ENCODE data around the gene CHN2. TPM values are rescaled to one million over a fixed set of nuclear protein-coding genes. Genes with fewer than 3 reads are reported as not detected.

The CHN2 gene
- total RNA-seq, 1 donor from 2014 or later, result 8.0 TPM

DNA sequence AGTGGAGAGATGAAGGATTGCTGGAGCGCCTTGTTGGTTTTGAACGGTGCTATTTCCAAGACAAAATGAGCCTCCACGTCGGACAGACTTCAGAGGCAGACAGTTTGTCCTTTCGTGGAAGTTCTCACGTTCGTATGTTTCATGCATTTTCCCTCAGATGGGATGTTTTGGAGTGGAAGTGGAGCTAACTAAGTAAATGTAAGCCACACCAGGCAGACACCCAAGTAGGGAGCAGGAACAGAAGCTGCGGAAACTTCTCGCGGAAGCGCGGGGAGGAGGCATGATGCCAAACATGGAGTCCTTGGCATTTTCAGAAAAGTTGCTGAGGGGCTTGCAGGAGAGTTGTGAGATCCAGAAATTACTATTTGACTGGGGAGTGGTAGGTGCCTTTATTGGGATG lies 223.5 kb downstream of the CHN2 start:
- Mint-ChIP-seq H3K36me3 (no peaks in the 10 kb centered on the region), H3K27me3 (ENCODE audit: low read depth) (no peaks in the 10 kb centered on the region), H3K4me1 (no peaks in the 10 kb centered on the region), H3K27ac (no peak overlapping the region), H3K4me3 (no peak overlapping the region), H3K9me3 (no peaks in the 10 kb centered on the region)
- no peak for DNase-seq (ENCODE audit: low spot score in 2 of 2, unreplicated experiment in 2 of 2)
- TF ChIP-seq, protein P1, sequence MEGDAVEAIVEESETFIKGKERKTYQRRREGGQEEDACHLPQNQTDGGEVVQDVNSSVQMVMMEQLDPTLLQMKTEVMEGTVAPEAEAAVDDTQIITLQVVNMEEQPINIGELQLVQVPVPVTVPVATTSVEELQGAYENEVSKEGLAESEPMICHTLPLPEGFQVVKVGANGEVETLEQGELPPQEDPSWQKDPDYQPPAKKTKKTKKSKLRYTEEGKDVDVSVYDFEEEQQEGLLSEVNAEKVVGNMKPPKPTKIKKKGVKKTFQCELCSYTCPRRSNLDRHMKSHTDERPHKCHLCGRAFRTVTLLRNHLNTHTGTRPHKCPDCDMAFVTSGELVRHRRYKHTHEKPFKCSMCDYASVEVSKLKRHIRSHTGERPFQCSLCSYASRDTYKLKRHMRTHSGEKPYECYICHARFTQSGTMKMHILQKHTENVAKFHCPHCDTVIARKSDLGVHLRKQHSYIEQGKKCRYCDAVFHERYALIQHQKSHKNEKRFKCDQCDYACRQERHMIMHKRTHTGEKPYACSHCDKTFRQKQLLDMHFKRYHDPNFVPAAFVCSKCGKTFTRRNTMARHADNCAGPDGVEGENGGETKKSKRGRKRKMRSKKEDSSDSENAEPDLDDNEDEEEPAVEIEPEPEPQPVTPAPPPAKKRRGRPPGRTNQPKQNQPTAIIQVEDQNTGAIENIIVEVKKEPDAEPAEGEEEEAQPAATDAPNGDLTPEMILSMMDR (IDR thresholded peaks at IDR 0.05; ENCODE audit: unreplicated experiment), result no peak

DNA sequence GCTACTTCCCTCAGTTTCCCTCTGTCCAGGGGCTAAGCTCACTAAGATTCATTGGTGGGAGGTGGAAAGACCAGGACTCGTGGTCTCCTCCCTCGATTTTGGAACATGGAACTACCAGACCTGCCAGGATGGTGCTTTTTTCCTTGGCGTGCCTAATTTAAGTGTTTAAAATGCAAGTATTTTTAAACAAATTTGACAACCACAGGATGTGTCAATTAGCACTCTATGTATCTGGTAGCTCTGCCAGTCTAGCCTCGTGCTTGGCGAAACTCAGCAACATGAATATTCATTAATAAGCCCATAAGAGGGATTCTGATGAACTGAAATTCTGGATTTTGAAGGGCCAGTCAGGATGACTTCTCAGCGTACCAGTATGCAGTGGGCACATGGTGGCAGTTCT lies 224.1 kb downstream of the CHN2 start:
- H3K27ac Mint-ChIP-seq, result no peak overlapping the region
- no peaks in the 10 kb centered on the region for H3K36me3 Mint-ChIP-seq
- TF ChIP-seq, protein P1 (IDR thresholded peaks at IDR 0.05; ENCODE audit: unreplicated experiment), result no peak
- H3K4me1 Mint-ChIP-seq, result no peaks in the 10 kb centered on the region
- no peaks in the 10 kb centered on the region for H3K9me3 Mint-ChIP-seq
- DNase-seq (ENCODE audit: low spot score in 2 of 2, unreplicated experiment in 2 of 2), result no peak
- H3K4me3 Mint-ChIP-seq, result no peak overlapping the region
- no peaks in the 10 kb centered on the region for H3K27me3 Mint-ChIP-seq (ENCODE audit: low read depth)

DNA sequence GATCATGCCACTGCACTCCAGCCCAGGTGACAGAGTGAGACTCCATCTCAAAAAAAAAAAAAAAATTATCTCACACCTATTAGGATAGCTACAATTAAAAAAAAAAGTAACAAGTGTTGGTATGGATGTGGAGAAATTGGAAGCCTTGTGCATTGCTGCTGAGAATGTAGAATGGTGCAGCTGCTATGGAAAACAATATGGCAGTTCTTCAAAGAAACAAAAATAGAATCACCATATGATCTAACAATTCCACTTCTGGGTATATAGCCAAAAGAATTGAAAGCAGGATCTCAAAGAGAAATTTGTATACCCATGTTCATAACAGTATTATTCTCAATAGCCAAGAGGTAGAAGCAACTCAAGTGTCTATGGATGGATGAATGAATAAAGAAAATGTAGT lies 225.4 kb downstream of the CHN2 start:
- Mint-ChIP-seq H3K27ac (no peak overlapping the region), H3K36me3 (no peaks in the 10 kb centered on the region), H3K4me3 (no peak overlapping the region), H3K9me3 (no peaks in the 10 kb centered on the region), H3K27me3 (ENCODE audit: low read depth) (no peaks in the 10 kb centered on the region), H3K4me1 (no peaks in the 10 kb centered on the region)
- DNase-seq (ENCODE audit: low spot score in 2 of 2, unreplicated experiment in 2 of 2), result no peak
- TF ChIP-seq, protein P1 (IDR thresholded peaks at IDR 0.05; ENCODE audit: unreplicated experiment), result no peak

DNA sequence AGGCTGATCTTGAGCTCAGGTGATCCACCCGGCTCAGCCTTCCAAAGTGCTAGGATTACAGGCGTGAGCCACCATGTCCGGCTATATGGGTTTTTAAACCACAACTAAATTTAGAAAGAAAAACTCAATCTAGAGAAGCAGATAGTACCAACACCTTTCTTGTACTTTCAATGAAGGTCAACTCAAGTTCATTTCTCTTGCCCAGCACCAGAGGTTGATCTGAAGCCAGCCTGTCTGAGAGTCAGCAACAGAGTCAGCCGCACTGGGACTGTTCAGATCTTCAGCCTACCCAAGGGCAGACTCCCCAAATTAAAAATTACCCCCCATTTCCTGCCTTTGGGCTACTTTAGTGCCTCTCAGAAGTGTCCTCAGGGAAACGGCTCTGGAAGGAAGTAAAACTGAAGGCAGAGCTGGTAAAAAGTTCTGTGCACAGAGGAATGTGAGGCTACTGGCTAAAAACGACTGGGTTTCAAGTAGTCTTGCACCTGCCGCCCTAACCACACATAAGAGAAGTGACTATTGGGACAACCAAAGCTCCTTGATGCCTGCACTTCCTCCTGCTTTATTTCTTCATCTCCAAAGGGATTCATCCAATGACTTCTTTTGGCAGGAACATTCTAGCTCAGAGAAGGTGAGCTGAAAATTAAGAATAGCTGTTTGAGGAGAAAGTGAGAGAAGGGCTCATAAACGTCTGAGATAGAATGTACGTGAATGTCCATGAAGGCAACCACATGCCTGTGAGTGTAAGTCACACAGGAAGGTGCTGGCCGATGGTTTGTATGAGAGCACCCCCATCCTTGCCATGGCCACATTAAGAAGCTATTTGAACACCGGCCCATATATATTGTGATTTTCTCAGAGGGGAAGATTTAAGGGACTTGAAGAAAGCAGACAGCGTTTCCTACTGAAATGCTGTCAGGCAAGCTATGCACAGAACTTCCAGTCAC lies 226.7 kb downstream of the CHN2 start:
- no peaks in the 10 kb centered on the region for H3K4me1 Mint-ChIP-seq
- H3K27ac Mint-ChIP-seq, result no peak overlapping the region
- no peak overlapping the region for H3K4me3 Mint-ChIP-seq
- TF ChIP-seq, protein P1 (IDR thresholded peaks at IDR 0.05; ENCODE audit: unreplicated experiment), result no peak
- DNase-seq (ENCODE audit: low spot score in 2 of 2, unreplicated experiment in 2 of 2), result no peak
- no peaks in the 10 kb centered on the region for H3K9me3 Mint-ChIP-seq
- H3K27me3 Mint-ChIP-seq (ENCODE audit: low read depth), result no peaks in the 10 kb centered on the region
- no peaks in the 10 kb centered on the region for H3K36me3 Mint-ChIP-seq

DNA sequence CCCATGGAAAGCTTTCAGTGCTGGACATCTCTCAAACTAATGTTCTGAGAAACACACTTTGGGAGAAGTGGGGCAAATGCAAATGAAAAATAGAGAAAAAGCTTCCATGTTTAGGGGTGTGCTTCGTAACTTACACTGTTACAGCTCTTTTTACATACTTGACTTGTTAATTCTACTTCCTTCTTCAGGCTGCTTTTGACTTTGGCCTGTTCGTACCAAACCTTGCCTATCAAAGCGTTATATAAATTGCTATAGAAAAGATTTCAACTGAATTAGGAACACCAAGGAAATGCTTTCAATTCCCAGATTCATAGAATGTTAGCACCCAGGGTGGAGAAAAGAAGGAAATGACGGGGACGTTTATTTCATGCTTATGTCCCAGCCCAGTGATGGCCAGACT lies 228.3 kb downstream of the CHN2 start:
- Mint-ChIP-seq H3K9me3 (no peaks in the 10 kb centered on the region), H3K27ac (no peak overlapping the region), H3K4me1 (no peaks in the 10 kb centered on the region), H3K4me3 (no peak overlapping the region), H3K27me3 (ENCODE audit: low read depth) (no peaks in the 10 kb centered on the region), H3K36me3 (no peaks in the 10 kb centered on the region)
- TF ChIP-seq, protein P1 (IDR thresholded peaks at IDR 0.05; ENCODE audit: unreplicated experiment), result no peak
- no peak for DNase-seq (ENCODE audit: low spot score in 2 of 2, unreplicated experiment in 2 of 2)
